ENCODE results near the gene FLOT2. TPM values are rescaled to one million over a fixed set of nuclear protein-coding genes. Genes with fewer than 3 reads are reported as not detected.

The FLOT2 gene
- total and polyA plus RNA-seq, 10 of the 15 experiments (the other 5 are each of a cell fraction or from before 2014, with no cell fraction given) = 56.8 to 302 (median 149) TPM

- H3K27me3 ChIP-seq (replicated peaks in 1 of 2; ENCODE audit: control insufficient read depth in 2 of 2, insufficient read depth in 2 of 2, low read length in 1 of 2) = no peaks in the 10 kb centered on the region
- RAD21 ChIA-PET (ENCODE audit: unreplicated experiment) = interaction anchor here (2.1 to 3.3 kb wide), 2 partner anchors 46 to 93 kb away, joined by 5 to 15 read pairs; partner anchors contain the start of gene DHRS13
- no peaks in the 10 kb centered on the region for H3K9me3 ChIP-seq (replicated peaks; ENCODE audit: control insufficient read depth, insufficient read depth, low read length)
- peak overlapping the region; percentile 99; the same call in 1 of the 2 replicates for H3K4me2 ChIP-seq (ENCODE audit: control insufficient read depth, insufficient read depth)
- peaks cover 14% of the 10 kb centered on the region for H3K4me1 ChIP-seq (ENCODE audit: control insufficient read depth, insufficient read depth, low read length)
- H3K9ac ChIP-seq (ENCODE audit: control insufficient read depth, insufficient read depth, low read length) = no peak overlapping the region
- BruUV-seq (replicated peaks) = no TSS peak
- DNase-seq (ENCODE audit: low read depth, low spot score) = no peak
- peaks cover 14% of the 10 kb centered on the region for H3K79me2 ChIP-seq (ENCODE audit: control insufficient read depth, insufficient read depth, low read length)
- in situ Hi-C loops (cut with MboI) (no loop called here), intact Hi-C loops (cut with micrococcal nuclease; ENCODE audit: unreplicated experiment) (no loop called here)
- H3K27ac ChIP-seq (ENCODE audit: control insufficient read depth, insufficient read depth) = no peak overlapping the region
- H2AFZ ChIP-seq (ENCODE audit: control insufficient read depth, low read depth, low read length) = no peak overlapping the region
- WGBS (ENCODE audit: insufficient coverage, insufficient replicate concordance, low lambda C conversion rate, missing lambda C conversion rate) = 89% methylated on average over 5 of the region's 5 CpGs
- TF ChIP-seq NBN (IDR thresholded peaks at IDR 0.05) (no peak), ESRRA (IDR thresholded peaks at IDR 0.05; ENCODE audit: low read length) (no peak), BHLHE40 (IDR thresholded peaks at IDR 0.05; ENCODE audit: borderline replicate concordance in 1 of 2, low read depth in 2 of 2, low read length in 1 of 2) (no peak), HCFC1 (IDR thresholded peaks at IDR 0.05; ENCODE audit: low read length) (no peak)
- SMC1A ChIA-PET (ENCODE audit: uncharacterized antibody, unreplicated experiment) = interaction anchor here (0.6 to 1.5 kb wide), 5 partner anchors 9 to 93 kb away, joined by 3 to 4 read pairs (median 3); partner anchors contain the start of gene FAM222B
- CTCF ChIA-PET = interaction anchor here (0.8 to 1.9 kb wide), 4 partner anchors 13 to 92 kb away, joined by 3 to 10 read pairs (median 6); partner anchors contain the start of gene FAM222B
- H3K36me3 ChIP-seq (ENCODE audit: control insufficient read depth in 2 of 2, insufficient read depth in 2 of 2, low read length in 1 of 2) = peaks cover 10 to 16% of the 10 kb centered on the region in 2 experiments; a peak in 3 of 4 replicates
- no peak for ATAC-seq
- no peaks in the 10 kb centered on the region for H4K20me1 ChIP-seq (ENCODE audit: control insufficient read depth, insufficient read depth)
- H3K4me3 ChIP-seq = no peak overlapping the region
- POLR2A ChIA-PET = interaction anchor here (0.6 to 2.0 kb wide), 8 partner anchors 36 to 287 kb away, joined by 3 to 9 read pairs (median 3); partner anchors contain the start of gene FLOT2
- no peak for FAIRE-seq
Measured at GRCh38 chr17:28856028-28856574, 41.4 kb downstream of the FLOT2 start.

DNA sequence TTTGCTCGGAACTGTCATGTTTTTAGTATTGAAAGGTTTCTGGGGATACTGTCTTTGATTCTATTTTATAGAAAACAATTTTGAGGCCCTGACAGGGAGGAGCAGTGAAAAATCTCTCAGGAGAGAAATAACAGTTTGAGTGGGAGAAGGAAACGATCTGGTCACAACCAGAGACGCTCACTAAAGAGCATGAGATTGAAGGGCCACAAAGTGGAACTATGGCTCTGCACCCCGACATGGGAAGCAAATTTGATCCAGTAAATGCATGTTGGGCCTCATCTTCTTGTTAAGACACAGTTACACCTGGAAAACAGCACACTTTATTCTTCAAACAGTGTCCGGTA is 42.2 kb downstream of the FLOT2 start:
- intact Hi-C loops (cut with micrococcal nuclease; ENCODE audit: unreplicated experiment) (no loop called here), in situ Hi-C loops (cut with MboI) (no loop called here)
- ChIA-PET CTCF (interaction anchor here (1.7 to 1.9 kb wide), 2 partner anchors 46 to 91 kb away, joined by 6 to 10 read pairs; no protein-coding TSS in a partner anchor), SMC1A (ENCODE audit: uncharacterized antibody, unreplicated experiment) (interaction anchor here (0.6 to 1.5 kb wide), 5 partner anchors 10 to 101 kb away, joined by 3 to 5 read pairs (median 3); no protein-coding TSS in a partner anchor), RAD21 (ENCODE audit: unreplicated experiment) (interaction anchor here (2.1 to 3.3 kb wide), 2 partner anchors 47 to 92 kb away, joined by 5 to 15 read pairs; partner anchors contain the start of gene DHRS13), POLR2A (interaction anchor here (0.6 to 2.0 kb wide), 5 partner anchors 13 to 44 kb away, joined by 3 to 9 read pairs (median 3); partner anchors contain the start of genes FAM222B and FLOT2)
- H3K9me3 ChIP-seq (replicated peaks; ENCODE audit: control insufficient read depth, insufficient read depth, low read length) = no peaks in the 10 kb centered on the region
- peaks cover 14% of the 10 kb centered on the region for H3K79me2 ChIP-seq (ENCODE audit: control insufficient read depth, insufficient read depth, low read length)
- DNase-seq (ENCODE audit: low read depth, low spot score) (no peak), ATAC-seq (no peak), FAIRE-seq (no peak)
- peaks cover 14% of the 10 kb centered on the region for H3K4me1 ChIP-seq (ENCODE audit: control insufficient read depth, insufficient read depth, low read length)
- 30% methylated on average over 5 of the region's 5 CpGs for WGBS (ENCODE audit: insufficient coverage, insufficient replicate concordance, low lambda C conversion rate, missing lambda C conversion rate)
- peaks cover 8 to 13% of the 10 kb centered on the region in 2 experiments; a peak in 3 of 4 replicates for H3K36me3 ChIP-seq (ENCODE audit: control insufficient read depth in 2 of 2, insufficient read depth in 2 of 2, low read length in 1 of 2)
- peak overlapping the region; percentile 86 for H3K27ac ChIP-seq (ENCODE audit: control insufficient read depth, insufficient read depth)
- peak overlapping the region; percentile 90 for H3K9ac ChIP-seq (ENCODE audit: control insufficient read depth, insufficient read depth, low read length)
- no peaks in the 10 kb centered on the region for H4K20me1 ChIP-seq (ENCODE audit: control insufficient read depth, insufficient read depth)
- H3K4me3 ChIP-seq = peak overlapping the region; percentile 78
- peak overlapping the region; percentile 99 for H3K4me2 ChIP-seq (ENCODE audit: control insufficient read depth, insufficient read depth)
- H2AFZ ChIP-seq (ENCODE audit: control insufficient read depth, low read depth, low read length) = peak overlapping the region; percentile 100
- BruUV-seq (replicated peaks) = TSS peak; percentile 87
- no peaks in the 10 kb centered on the region for H3K27me3 ChIP-seq (replicated peaks in 1 of 2; ENCODE audit: control insufficient read depth in 2 of 2, insufficient read depth in 2 of 2, low read length in 1 of 2)
- TF ChIP-seq, protein P1, sequence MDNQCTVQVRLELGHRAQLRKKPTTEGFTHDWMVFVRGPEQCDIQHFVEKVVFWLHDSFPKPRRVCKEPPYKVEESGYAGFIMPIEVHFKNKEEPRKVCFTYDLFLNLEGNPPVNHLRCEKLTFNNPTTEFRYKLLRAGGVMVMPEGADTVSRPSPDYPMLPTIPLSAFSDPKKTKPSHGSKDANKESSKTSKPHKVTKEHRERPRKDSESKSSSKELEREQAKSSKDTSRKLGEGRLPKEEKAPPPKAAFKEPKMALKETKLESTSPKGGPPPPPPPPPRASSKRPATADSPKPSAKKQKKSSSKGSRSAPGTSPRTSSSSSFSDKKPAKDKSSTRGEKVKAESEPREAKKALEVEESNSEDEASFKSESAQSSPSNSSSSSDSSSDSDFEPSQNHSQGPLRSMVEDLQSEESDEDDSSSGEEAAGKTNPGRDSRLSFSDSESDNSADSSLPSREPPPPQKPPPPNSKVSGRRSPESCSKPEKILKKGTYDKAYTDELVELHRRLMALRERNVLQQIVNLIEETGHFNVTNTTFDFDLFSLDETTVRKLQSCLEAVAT (IDR thresholded peaks at IDR 0.05) = no peak
- no peak for TF ChIP-seq MEF2B (IDR thresholded peaks at IDR 0.05; ENCODE audit: partially characterized antibody, poor library complexity, severe bottlenecking)
- TF ChIP-seq, protein P2, sequence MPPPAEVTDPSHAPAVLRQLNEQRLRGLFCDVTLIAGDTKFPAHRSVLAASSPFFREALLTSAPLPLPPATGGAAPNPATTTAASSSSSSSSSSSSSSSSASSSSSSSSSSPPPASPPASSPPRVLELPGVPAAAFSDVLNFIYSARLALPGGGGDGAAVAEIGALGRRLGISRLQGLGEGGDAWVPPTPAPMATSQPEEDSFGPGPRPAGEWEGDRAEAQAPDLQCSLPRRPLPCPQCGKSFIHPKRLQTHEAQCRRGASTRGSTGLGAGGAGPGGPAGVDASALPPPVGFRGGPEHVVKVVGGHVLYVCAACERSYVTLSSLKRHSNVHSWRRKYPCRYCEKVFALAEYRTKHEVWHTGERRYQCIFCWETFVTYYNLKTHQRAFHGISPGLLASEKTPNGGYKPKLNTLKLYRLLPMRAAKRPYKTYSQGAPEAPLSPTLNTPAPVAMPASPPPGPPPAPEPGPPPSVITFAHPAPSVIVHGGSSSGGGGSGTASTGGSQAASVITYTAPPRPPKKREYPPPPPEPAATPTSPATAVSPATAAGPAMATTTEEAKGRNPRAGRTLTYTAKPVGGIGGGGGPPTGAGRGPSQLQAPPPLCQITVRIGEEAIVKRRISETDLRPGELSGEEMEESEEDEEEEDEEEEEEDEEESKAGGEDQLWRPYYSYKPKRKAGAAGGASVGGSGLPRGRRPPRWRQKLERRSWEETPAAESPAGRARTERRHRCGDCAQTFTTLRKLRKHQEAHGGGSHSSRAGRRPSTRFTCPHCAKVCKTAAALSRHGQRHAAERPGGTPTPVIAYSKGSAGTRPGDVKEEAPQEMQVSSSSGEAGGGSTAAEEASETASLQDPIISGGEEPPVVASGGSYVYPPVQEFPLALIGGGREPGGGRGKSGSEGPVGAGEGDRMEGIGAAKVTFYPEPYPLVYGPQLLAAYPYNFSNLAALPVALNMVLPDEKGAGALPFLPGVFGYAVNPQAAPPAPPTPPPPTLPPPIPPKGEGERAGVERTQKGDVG (CRISPR knock-in tag; IDR thresholded peaks at IDR 0.05) = no peak

Measured in GM12878 (cell line).